KOPT-K1 (cell line): ENCODE measurements around the gene SAMD4B.
A peak's percentile ranks its signal among the peaks of the same experiment; 100 is the strongest.

ENCODE experiments used
- H3K27ac ChIP-seq: fragments of 200-600 bp; sonication (generic); 2 replicates; pipeline ENCODE4 v1.5.1; 2016; ENCODE audit warnings: antibody characterized with exemption, mild to moderate bottlenecking, low read depth, low read length; ENCODE audit not compliant: poor library complexity, severe bottlenecking
- H3K36me3 ChIP-seq: fragments of 200-600 bp; sonication (generic); 2 replicates; pipeline ENCODE4 v1.5.1; 2017; ENCODE audit warnings: antibody characterized with exemption, mild to moderate bottlenecking, low read length, moderate library complexity; ENCODE audit not compliant: insufficient read depth
- H3K9me3 ChIP-seq: fragments of 200-600 bp; sonication (generic); 2 replicates; pipeline ENCODE4 v1.5.1; 2017; ENCODE audit warnings: antibody characterized with exemption, low read length, mild to moderate bottlenecking; ENCODE audit not compliant: insufficient read depth, poor library complexity, severe bottlenecking

SAMD4B gene

DNA sequence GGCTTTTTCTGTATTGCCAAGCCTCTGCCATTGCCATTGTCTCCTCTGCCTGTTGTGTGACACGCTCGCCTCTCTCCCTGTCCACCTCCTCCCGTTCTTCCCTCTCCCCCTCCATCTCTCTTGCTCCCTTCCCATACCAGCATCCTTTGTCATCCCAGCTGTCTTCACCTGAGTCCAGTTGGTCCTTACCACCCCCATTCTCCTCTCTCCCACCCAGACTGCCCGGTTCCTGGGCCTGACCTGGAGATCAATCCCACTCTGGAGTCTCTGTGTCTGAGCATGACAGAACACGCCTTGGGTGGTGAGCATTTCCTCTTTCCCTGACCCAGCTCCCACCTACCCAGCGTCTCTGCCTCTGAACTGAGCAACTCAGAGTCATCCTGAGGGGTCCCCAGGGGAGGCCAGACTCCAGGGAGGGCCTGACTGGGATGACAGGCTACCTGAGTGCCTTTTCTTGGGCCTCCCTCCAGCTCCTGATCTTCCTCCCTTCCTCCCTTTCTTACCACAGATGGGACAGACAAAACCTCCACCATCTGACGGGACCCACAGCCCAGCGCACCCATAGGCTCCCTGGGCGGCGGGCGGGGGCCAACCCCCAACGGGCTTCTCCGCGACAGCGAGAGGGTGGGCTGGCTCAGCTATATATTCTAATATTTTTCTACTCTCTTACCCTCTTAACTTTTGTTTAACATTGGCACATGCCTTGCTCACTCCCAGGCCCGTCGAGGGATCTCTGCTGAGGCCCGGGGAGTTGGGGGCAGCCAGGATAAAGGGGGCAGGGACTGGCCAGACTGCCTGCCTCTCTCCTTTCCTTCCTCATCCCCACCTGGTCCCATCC lies 41.0 kb downstream of the SAMD4B start:
- peaks cover 98% of the 10 kb centered on the region for H3K36me3 ChIP-seq
- no peaks in the 10 kb centered on the region for H3K9me3 ChIP-seq
- no peak overlapping the region for H3K27ac ChIP-seq

DNA sequence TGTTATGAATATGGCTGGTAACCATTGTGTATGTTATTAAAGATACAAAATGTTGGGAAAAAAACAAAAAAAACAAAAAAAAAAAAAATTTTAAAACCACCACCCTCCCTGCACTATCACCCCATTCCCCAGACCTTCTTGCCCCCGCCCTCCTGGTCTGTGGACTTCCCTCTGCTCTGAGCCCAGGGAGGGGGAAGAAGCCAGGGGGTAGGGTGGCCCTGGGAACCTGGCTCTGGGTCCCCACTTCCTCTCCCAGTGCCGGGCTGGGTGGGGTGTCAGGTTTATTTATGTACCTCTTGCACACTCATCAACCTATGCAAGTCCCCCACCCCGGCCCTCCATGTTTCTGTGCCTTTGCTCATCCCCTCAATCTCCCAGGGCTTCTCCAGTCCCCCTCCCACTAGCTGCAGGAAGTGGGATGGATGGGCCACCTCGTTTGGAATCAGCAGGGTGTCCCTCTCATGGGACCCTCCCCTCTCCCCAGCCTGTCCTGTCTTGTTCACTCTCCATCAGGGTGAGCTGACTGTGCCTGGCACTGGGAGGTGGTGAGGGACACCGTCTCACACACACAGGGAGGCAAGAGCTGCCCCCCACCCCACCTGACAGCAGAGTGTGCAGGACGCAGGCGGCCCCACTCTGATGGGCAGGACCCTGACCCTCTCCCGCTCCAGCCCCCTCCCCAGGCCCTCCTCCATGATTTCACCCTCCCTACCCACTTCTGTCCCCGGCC lies 42.8 kb downstream of the SAMD4B start:
- no peaks in the 10 kb centered on the region for H3K9me3 ChIP-seq
- H3K27ac ChIP-seq, result no peak overlapping the region
- H3K36me3 ChIP-seq, result peaks cover 97% of the 10 kb centered on the region

GRCh38 chr19:39385629-39386411 lies 43.6 kb downstream of the SAMD4B start:
- H3K9me3 ChIP-seq, result no peaks in the 10 kb centered on the region
- no peak overlapping the region for H3K27ac ChIP-seq
- H3K36me3 ChIP-seq, result peaks cover 89% of the 10 kb centered on the region

GRCh38 chr19:39386557-39386956 lies 44.3 kb downstream of the SAMD4B start:
- H3K36me3 ChIP-seq, result peaks cover 82% of the 10 kb centered on the region
- no peak overlapping the region for H3K27ac ChIP-seq
- no peaks in the 10 kb centered on the region for H3K9me3 ChIP-seq

DNA sequence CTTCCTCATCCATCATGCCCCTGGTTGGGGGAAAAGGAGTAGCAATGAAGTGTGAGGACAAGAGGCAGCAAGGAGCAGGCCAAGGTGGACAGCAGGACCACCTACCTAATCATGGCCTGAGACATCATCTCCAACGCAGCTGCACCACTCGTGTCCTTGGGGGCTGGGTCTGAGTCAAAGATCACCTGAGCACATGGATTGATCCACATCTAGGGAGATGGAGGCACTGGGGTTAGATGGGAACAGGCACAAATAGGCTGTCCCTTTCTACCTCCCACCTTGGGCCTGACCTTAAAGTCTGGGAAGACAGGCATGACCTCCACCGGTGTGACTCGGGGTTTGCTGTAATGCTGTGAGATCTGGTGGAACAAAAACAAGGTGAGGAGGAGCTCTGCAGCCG lies 46.4 kb downstream of the SAMD4B start:
- Histone ChIP-seq H3K27ac (no peak overlapping the region), H3K36me3 (peaks cover 66% of the 10 kb centered on the region), H3K9me3 (no peaks in the 10 kb centered on the region)

DNA sequence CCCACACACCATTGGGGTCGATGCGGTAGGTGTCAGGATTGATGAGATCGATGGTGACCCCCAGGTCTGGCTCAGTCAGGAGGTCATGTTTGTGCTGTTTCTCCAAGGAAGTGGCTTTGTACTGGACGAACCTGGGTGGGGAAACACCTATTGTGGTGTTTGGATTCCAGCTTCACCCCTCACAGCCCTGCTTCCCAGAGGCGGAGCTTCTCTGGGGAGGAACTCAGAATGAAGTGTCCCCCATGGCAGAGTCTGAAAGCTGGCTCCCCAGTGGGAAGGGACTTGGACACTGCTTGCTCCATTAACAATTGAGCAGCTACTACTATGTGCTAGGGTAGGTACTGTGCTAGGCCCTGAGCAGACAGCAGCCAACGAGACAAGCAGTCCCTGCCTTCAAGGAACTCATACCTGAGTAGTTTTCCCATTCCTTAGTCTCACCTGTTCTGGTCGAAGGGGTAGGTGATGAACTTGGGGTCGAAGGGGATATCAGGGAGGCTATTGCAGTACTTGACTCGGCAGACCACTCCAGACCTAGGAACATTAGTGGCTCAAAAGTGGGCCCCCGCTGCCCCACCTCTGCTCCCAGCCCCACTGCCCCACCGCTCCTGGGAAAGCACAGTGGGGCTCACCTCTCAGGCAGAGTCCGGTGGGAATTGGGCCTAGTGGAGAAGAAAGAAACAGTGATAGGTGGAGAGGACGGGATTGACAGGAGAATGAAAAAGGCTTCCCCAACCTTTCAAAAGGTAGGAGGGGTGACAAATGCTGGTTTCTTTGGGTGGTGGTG lies 47.6 kb downstream of the SAMD4B start:
- Histone ChIP-seq H3K36me3 (peaks cover 64% of the 10 kb centered on the region), H3K9me3 (no peaks in the 10 kb centered on the region), H3K27ac (peak overlapping the region; percentile 90)

- H3K36me3 ChIP-seq, result peaks cover 64% of the 10 kb centered on the region
- H3K9me3 ChIP-seq, result no peaks in the 10 kb centered on the region
- H3K27ac ChIP-seq, result peak overlapping the region; percentile 90
Observed at GRCh38 chr19:39390451-39390750, 48.2 kb downstream of the SAMD4B start.

DNA sequence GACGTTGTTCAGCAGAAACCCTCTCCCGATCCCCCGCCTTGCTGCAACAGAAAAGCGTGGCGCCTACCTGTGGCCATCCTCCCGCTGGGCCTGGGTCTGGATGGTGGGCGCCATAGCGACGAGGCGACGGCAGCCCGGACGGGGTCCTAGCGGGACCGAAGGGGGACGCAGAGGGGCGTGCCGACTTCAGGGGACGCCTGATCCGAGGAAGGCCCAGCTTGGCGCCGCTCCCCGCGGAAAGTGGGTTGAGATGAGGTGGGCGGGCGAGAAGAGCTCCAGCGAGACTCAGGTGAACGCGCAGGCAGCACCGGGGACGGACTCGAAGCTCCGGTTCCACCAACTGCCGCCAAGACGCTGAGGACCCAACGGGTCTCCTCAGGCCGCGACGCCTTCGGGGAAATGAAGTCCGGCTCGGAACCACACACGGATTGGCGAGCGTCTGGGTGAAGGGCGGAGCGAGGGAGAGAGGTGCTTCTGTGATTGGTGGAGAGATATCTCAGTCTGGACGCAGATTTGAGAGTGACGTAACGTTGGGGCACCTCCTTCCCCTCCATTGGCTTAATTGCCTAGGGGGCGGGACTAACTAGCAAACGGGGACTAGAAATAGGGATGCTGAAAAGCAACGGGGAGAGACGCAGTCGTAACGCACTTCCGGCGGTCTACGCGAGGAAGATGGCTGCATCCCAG lies 48.7 kb downstream of the SAMD4B start, which contains the start of the genes MED29 and PAF1:
TSS of gene MED29 (plus strand) at position 628 of the 687 bp plus-strand sequence. CDS start at position 673, 45 bp downstream.
TSS of gene PAF1 (minus strand) at position 356 of the 687 bp plus-strand sequence. CDS start at position 114, 242 bp downstream.
- Histone ChIP-seq H3K9me3 (no peaks in the 10 kb centered on the region), H3K27ac (peak within 1 kb of the TSS; percentile 90), H3K36me3 (peaks cover 63% of the 10 kb centered on the region)

DNA sequence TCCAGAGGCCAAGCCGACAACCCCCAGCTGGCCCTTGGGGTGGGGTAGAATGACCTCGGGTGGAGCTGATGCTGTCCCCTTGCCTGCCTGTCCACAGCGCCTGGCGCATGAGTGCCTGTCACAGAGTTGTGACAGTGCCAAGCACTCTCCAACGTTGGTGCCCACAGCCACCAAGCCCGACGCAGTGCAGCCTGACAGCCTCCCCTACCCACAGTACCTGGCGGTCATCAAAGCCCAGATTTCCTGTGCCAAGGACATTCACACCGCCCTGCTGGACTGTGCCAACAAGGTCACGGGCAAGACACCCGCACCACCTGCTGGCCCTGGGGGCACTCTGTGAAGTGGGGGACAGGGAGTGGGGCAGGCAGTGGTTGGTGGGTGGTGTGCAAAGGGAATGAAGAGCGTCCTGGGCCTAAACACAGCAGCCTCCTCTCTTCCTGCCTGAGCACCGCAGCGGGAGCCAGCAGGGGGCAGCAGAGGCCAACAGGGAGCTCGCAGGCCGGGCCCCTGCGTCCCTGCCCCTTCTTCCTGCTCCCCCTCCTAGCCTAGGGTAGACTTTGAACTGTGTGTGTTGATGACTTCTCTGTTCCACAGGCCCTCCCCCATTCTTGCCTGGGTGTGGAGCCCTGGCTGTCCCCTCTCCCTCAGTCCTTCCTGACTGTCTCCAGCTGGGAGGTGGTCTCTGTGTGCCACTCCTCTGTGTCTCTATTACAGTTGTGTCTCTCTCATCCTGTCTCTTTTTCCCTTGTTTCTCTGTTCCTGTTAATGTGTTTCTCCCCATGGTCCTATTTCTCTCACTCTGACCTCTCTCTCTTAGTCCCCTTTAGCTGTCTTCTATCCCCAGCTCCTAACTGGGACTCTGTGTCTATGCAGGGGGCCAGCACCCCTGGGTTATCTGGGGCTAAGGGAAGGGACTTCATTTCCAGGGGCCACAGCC lies 55.4 kb downstream of the SAMD4B start:
- Histone ChIP-seq H3K9me3 (no peaks in the 10 kb centered on the region), H3K27ac (peak overlapping the region; percentile 55), H3K36me3 (peaks cover 26% of the 10 kb centered on the region)

DNA sequence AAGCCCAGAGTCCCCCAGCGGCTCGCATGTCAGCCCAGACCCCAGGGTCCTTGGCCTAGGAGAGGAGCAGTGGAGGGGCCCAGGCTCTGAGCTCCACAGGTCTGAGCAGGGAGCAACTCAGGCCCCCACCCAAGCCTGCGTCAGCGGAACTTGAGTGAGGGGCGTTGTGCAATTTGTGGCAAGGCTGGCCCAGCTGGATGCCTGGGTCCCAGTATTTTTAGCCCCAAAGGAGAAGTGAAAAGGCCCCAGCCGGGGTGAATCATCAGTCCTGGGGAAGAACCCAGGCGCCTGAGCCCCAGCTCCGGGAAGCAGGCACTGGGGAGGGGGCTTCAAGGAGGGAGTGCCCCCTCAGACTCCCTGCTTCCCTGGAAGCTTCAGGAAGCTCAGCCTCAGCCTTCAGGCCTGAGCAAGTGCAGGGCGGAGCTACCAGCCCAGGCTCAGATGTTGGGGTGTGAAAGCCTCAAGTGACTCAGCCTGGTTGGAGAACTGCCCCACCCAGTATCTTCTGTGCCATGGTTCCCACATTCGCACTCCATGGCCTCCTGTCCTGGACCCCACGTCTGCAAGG lies 56.2 kb downstream of the SAMD4B start:
- H3K9me3 ChIP-seq, result no peaks in the 10 kb centered on the region
- H3K36me3 ChIP-seq, result peaks cover 24% of the 10 kb centered on the region
- H3K27ac ChIP-seq, result peak overlapping the region; percentile 55

DNA sequence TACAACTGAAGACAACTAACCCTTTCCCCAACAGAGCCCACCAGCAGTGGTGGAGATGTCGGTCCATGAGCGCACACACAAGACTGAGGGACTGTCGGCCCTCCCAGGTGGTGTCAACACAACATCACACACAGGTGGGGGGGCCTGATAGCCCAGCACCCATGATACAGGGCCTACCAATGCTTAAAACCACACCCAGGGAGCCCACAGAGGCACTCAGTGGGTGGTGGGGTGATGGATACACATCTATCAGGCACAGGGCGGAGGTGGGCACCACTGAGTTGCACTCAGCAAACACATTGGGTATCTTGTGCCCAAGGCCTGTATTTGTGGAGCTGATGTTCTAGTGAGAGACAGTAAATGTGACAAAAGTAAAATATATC lies 57.4 kb downstream of the SAMD4B start:
- no peaks in the 10 kb centered on the region for H3K9me3 ChIP-seq
- H3K27ac ChIP-seq, result no peak overlapping the region
- peaks cover 14% of the 10 kb centered on the region for H3K36me3 ChIP-seq

DNA sequence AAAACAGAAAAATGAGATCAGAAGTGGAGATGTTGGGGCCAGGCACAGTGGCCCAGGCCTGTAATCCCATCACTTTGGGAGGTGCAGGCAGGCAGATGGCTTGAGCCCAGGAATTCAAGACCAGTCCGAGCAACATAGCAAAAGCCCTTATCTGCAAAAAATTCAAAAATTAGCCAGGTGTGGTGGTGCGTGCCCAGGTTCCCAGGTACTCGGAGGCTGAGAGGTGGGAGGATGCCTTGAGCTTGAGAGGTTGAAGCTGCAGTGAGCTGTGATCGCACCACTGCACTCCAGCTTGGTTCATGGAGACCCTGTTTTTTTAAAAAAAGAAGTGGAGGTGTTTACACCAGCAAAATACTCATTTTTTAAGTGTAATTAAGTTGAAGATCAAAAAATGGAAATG lies 57.8 kb downstream of the SAMD4B start:
- H3K9me3 ChIP-seq, result no peaks in the 10 kb centered on the region
- peaks cover 10% of the 10 kb centered on the region for H3K36me3 ChIP-seq
- H3K27ac ChIP-seq, result no peak overlapping the region

- 0 out of 2 replicates have a peak, but pooled peaks cover 1% of the 10 kb centered on the region for H3K36me3 ChIP-seq
- no peaks in the 10 kb centered on the region for H3K9me3 ChIP-seq
- peak overlapping the region; percentile 71 for H3K27ac ChIP-seq
Observed at GRCh38 chr19:39401070-39401548, 58.9 kb downstream of the SAMD4B start.
